GM23248 (cell line): Measurements from ENCODE around the gene ALKBH4.
"Not testable (repeated sequence)": the region's sequence is repeated elsewhere in the genome, so short reads cannot be mapped to it uniquely, and the experiment has no call there.

Experiments used
- EZH2 ChIP-seq: fragments of 200-600 bp; sonication (generic); IDR thresholded peaks from 2 replicates; pipeline ENCODE4 v1.6.1; 2018; ENCODE audit warnings: antibody characterized with exemption, mild to moderate bottlenecking; ENCODE audit not compliant: insufficient read depth, poor library complexity, severe bottlenecking
- EZH2phosphoT487 ChIP-seq: fragments of 200-600 bp; sonication (generic); IDR thresholded peaks from 2 replicates; pipeline ENCODE4 v1.6.1; 2018; ENCODE audit warnings: antibody characterized with exemption, moderate library complexity, mild to moderate bottlenecking, low read depth; ENCODE audit not compliant: insufficient read depth

- TF ChIP-seq EZH2, EZH2phosphoT487: not testable (repeated sequence)
These were observed 33.7 kb upstream of the ALKBH4 start for GRCh38 chr7:102498321-102498720.
